ENCODE results near the gene ATG5.
"Not testable (repeated sequence)": the region's sequence is repeated elsewhere in the genome, so short reads cannot be mapped to it uniquely, and the experiment has no call there.

Gene ATG5

DNA sequence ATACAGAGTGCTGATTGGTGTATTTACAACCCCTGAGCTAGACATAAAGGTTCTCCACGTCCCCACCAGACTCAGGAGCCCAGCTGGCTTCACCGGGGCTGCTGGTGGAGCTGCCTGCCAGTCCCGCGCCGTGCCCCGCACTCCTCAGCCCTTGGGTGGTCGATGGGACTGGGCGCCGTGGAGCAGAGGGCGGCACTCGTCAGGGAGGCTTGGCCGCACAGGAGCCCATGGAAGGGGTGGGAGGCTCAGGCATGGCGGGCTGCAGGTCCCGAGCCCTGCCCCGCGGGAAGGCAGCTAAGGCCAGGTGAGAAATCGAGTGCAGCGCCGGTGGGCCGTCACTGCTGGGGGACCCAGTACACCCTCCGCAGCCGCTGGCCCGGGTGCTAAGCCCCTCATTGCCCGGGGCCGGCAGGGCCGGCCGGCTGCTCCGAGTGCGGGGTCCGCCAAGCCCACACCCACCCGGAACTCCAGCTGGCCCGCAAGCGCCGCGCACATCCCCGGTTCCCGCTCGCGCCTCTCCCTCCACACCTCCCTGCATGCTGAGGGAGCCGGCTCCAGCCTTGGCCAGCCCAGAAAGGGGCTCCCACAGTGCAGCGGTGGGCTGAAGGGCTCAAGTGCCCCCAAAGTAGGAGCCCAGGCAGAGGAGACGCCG lies 56.2 kb downstream of the ATG5 start:
- DNase-seq; intact Hi-C loops (cut with DNase I): not testable (repeated sequence)

DNA sequence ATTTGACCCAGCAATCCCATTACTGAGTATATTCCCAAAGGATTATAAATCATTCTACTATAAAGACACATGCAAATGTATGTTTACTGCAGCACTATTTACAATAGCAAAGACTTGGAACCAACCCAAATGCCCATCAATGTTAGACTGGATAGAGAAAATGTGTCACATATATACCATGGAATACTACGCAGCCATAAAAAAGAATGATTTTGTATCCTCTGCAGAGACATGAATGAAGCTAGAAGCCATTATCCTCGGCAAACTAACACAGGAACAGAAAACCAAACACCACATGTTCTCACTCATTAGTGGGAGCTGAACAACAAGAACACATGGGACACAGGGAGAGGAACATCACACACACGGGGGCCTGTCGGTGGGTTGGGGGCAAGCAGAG lies 57.1 kb downstream of the ATG5 start:
- intact Hi-C loops (cut with DNase I); DNase-seq: not testable (repeated sequence)

DNA sequence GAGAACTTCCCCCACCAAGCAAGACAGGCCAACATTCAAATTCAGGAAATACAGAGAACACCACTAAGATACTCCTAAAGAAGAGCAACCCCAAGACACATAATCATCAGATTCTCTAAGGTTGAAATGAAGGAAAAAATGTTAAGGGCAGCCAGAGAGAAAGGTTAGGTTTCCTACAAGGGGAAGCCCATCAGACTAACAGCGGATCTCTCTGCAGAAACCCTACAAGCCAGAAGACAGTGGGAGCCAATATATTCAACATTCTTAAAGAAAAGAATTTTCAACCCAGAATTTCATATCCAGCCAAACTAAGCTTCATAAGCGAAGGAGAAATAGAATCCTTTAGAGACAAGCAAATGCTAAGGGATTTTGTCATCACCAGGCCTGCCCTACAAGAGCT lies 61.1 kb downstream of the ATG5 start:
- DNase-seq; intact Hi-C loops (cut with DNase I): not testable (repeated sequence)

DNA sequence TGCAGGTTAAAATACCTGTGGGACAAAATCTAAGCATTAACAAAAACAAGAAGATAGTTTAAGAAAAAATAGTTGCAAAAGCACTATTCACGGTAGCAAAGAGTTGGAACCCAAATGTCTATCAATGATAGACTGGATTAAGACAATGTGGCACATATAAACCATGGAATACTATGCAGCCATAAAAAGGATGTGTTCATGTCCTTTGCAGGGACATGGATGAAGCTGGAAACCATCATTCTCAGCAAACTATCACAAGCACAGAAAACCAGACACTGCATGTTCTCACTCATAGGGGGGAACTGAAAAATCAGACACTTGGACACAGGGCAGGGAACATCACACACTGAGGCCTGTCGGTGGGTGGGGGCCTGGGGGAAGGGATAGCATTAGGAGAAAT lies 65.8 kb downstream of the ATG5 start:
- DNase-seq; intact Hi-C loops (cut with DNase I): not testable (repeated sequence)

DNA sequence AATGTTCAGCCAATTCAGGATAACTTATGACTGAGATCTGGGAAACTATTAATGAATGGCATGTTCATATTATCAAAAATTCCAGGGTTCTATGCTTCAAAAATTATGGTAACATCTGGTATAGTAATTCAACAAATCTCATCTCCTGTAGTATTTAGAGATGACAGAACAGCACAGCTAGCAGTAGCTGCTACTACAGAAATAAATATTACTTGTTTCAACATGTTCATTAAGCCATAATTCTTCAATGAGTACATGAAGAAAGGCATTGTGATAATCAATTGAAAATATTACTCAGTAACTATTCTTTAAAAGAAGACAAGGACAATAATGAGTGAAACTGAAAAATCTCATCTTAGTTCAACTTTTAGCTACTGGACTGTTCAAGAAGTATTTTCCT lies 66.8 kb downstream of the ATG5 start:
- intact Hi-C loops (cut with DNase I): no loop called here
- DNase-seq: no peak

DNA sequence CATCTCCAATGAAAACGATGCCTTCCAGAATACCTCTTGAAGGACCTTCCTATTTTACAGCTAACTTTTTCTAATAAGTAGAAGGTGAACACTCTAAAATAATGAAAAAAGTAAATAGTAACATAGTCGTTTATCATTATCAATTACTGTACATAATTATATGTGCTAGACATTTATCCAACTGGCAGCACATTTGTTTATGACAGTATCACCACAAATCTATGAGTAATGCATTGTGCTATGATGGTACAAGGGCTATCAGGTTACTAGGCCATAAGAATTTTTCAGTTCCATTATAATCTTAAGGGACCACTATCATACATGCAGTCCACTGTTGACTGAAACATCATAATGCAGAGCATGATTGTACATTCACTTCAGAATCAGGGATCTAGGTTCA lies 68.4 kb downstream of the ATG5 start:
- DNase-seq: no peak
- intact Hi-C loops (cut with DNase I): no loop called here

DNA sequence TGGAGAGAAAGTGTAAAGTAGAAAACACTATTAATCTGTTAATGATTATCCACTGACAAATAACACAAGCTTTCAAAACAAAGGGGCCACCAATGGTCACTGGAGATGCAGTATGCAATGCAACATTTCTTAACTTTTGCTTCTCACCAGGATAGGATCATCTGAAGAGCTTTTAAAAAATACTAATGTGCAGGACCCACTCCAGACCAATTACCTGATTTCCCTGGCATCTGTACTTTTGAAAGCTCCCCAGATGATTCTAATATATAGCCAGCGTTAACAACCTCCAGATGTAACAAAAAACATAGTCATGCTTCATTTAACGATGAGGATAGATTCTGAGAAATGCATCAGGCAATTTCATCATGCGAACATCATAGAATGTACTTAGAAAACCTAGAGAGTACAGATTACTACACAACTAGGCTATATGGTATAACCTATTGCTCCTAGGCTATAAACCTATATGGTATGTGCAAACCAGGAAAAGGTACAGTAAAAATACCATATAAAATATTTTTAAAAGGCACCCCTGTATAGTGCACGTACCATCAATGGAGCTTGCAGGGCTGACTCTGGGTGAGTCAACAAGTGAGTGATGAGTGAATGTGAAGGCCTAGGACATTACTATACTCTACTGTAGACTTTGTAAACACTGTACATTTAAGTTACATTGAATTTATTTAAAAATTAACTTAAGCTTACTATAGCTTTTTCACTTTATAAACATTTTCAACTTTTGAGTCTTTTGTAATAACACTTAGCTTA lies 69.2 kb downstream of the ATG5 start:
- no peak for DNase-seq
- intact Hi-C loops (cut with DNase I): no loop called here

DNA sequence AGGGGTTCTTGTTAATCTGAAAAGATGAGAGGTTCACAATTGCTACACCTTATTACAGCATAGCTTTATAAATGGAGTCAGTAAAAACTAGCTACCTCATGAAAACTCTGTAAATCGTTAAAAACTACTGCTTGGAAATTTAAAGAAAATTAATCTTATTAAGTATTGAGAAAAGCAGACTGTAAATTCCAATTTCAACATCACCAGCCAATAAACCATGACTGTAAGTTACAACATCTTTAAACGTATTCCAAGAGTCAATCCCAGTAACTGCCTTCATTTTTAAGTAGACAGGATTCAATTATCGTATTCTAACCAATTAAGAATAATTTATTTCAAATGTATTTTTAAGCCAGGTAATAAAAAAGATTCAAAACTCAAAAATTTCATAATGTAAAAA lies 70.3 kb downstream of the ATG5 start:
- DNase-seq: no peak
- intact Hi-C loops (cut with DNase I): no loop called here

DNA sequence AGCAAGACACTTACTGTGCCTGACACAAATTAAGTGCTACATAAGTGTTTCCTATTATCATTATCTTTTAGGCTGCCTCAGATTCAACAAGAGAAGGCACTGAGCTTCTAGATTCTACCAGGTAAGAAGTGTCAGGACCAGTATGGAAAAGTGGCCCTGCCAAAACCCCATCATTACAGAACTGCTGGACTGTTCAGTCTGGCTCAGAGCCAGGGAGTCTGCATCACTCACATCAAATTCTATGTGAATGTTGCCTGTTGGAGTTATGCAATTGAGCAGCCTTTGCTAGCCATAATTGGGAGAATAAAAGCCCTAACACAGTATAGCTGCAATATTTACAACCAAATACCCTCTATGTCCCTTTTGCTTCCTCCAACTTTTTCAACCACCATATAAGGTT lies 70.9 kb downstream of the ATG5 start:
- DNase-seq: no peak
- intact Hi-C loops (cut with DNase I): no loop called here

DNA sequence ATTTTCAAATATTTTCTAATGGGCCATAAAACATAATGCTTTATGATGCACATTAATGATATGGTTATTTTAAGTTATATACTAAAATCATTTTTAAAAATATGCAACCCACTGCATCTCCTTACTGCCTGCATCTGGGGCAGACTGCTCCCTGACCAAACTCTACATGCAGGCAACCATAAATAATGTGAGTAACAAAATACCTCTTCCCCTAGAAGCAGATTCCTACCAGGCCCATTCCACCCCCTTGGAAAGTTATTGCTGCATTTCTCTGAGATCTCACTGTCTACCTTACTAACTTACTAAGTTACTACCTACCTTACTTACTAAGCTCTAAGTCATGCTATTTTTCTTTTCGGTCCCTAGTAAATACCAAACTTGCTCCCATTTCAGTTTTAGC lies 71.8 kb downstream of the ATG5 start:
- no peak for DNase-seq
- intact Hi-C loops (cut with DNase I): no loop called here

DNA sequence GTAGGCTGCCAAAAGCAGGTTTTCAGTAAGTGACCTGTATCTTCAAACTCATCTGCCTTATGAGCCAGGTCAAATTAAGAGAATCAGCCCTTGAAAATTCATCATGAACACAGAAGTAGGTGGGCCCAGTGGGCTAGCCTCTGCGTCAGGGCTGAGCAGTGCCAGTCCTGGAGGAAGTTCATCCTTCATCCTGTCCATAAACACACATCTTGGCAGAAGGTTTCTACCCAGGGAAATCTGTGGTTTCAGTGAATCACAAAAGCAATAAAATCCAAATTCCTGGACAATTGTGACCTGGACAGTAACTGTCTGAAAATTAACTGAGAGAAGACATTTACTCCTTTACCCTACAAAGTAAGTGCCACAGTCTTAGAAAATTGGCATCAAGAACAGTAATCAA lies 72.4 kb downstream of the ATG5 start:
- intact Hi-C loops (cut with DNase I): no loop called here
- no peak for DNase-seq

DNA sequence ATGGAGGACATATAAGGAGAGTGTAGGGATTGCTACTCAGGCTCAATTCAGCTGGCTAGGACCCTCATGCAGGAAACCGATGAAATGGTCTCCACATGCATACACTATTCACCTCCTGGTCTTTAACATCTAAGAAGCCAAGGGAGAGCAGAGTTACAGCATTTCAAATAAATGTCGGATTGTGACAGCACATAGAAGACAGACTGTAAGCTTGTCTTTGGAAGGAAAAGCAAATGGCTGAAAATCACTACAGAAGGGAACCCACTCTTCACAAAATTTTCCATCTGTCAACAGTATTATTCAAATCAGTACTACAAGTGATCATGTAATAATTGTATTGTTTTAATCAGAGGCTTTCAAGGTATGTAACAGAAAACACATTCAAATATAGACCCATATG lies 72.9 kb downstream of the ATG5 start:
- DNase-seq: no peak
- intact Hi-C loops (cut with DNase I): no loop called here

DNA sequence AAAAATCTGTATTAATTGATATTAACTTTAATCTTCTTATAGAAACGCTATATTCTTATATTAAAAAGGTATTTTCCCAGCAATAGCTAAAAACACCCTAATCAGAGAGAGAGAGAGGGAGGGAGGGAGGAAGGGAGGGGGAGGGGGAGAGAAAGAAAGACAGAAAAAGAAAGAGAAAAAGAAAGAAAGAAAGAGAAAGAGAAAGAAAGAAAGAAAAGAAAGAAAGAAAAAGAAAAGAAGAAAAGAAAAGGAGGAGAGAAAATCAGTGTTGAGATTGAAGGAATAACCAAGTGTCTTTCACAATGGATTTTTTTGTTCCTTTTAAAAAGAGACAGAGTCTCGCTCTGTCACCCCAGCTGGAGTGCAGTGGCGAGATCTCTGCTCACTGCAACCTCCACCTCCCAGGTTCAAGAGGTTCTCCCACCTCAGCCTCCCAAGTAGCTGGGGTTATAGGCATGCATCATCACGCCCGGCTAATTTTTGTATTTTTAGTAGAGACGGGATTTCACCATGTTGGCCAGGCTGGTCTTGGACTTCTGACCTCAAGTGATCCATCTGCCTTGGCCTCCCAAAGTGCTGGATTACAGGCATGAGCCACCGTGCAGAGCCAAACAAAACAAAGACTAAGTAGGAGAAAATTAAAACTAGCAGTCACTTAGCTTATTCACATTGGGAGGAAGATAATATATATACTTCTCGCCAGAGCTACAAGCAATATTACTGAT lies 73.9 kb downstream of the ATG5 start:
- intact Hi-C loops (cut with DNase I); DNase-seq: not testable (repeated sequence)

DNA sequence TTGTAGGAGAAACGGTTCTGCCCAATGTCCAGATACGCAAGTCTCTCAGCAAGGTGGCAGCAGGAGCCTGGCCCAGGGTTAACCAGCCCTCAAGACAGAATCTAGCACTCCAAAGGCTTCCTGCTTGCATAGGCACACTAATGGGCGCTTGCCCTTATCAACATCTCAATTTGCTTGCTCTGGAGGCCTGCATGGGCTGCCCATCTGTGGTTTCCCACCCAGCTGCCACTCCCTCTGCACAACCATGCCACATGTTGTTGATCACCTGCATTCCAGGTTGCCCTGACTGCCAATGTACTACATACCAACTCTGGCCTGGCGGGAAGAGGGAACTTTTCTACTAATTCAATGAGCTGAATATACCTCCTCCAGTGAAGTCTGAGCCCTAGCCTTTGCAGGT lies 74.6 kb downstream of the ATG5 start:
- intact Hi-C loops (cut with DNase I): no loop called here
- no peak for DNase-seq

DNA sequence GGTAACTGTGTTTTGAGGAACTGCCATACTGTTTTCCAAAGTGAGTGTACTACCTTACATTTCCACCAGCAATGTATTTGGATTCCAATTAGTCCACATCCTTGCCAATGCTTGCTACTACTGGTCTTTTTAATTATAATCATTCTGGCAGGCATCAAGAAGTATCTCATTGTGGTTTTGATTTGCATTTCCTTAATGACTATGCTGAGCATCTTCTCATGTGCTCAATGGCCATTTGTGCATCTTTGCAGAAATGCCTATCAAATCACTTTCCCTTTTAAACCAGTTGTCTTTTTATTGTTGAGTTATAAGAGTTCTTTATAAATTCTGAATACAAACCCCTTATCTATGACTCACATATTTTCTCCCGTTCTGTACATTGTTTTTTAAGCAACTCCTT lies 75.9 kb downstream of the ATG5 start:
- no peak for DNase-seq
- intact Hi-C loops (cut with DNase I): no loop called here

DNA sequence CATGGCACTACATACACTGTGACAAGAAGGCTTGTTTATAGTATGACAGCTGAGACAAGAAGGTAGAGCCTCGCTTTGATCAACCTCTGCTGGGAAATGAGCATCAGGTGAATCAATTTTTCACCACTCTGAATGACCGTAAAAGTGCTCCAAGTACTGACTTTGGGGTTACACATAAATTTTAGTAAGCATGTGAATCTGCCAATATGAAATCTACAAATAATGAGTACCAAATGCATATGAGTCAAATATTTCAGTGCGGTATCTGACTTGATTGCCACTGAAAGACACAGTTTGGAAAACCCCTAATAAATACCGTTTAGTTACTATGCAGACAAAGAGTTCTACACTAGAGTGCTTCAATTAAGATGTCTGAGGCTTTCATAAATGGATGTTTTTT lies 77.8 kb downstream of the ATG5 start:
- intact Hi-C loops (cut with DNase I): no loop called here
- no peak for DNase-seq

DNA sequence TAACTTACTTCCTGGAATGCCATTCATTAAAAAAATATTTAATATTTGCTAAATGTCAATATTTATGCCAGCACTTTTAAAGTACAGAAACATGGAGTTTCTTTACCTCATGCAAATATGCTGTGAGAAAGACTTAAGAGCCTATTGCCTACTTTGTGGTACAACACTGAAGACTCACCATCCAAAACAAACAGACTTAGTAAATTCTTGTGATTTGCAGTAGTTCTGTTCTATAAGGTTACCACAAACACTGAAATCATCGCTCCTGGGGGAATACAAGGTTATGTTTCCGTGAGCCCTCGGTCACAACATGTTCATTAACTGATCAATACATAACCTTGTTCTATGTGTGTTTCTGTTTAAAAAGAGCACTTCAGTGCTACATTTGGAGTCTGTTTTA lies 78.3 kb downstream of the ATG5 start:
- intact Hi-C loops (cut with DNase I): no loop called here
- no peak for DNase-seq

DNA sequence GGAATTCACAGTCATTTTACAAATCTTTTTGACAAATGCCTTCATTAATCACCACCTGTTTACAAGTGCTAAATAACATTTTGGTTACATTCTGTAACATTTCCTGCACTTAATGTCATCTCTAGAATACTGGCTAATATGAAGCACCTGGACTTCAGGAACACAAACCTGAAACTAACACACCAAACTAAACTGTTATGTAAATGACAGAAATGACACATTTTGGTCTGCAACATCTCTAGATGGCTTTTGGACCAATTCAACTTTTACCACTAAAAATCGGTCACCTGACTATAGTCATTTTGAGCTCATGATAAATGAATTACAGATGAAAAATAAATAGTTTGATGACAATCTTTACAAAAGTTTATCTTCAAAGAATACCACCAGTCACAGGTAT lies 80.6 kb downstream of the ATG5 start:
- intact Hi-C loops (cut with DNase I): no loop called here
- DNase-seq: no peak

DNA sequence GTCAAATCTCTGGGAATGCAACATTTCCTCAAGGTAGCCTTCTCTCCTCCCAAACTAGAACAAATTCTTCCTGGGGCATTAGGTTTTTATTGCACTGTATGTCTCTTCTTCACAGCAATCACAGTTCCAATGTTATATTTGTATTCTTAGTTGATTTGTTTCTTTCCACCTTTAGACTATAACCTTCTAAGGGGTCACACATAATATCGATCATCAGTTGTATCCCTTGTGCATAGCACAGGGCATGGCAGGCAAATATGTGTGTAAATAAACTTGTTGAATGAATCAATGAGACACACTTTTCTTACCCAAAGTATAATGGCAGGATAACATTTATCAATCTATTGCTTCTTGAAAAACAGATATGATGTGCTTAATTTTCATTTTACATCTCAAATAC lies 81.0 kb downstream of the ATG5 start:
- intact Hi-C loops (cut with DNase I): no loop called here
- DNase-seq: no peak

DNA sequence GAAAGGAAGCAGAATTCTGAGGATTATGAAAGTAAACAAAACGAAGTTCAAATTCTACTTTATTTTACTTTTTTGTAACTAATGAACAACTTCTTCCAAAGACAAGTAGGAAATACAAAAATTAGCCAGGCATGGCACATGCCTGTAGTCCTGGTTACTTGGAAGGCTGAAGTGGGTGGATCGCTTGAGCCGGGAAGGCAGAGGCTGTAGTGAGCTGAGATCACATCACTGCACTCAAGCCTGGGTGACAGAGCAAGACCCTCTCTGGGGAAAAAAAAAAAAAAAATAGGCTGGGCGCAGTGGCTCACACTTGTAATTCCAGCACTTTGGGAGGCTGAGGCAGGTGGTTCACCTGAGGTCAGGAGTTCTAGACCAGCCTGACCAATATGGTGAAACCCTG lies 82.3 kb downstream of the ATG5 start:
- intact Hi-C loops (cut with DNase I): no loop called here
- DNase-seq: no peak

DNA sequence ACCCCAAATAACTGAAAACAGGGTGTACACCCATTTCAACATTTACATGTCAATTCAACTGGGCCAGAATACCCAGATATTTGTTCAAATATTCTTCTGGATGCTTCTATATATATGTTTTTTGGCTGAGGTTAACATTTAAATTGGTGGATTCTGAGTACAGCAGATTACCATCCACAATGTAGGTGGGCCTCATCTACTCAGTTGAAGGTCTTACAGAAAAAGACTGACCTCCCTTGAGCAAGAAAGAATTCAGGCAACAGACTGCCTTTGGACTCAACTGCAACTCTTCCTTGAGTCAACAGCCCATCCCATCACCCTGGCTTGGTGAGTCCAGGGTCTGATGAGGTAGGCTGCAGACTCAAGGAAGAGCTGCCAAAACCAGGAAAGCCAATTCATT lies 84.1 kb downstream of the ATG5 start:
- no peak for DNase-seq
- intact Hi-C loops (cut with DNase I): no loop called here
